ENCODE results near the gene NOTCH2NLA.
"Not testable (repeated sequence)": the region's sequence is repeated elsewhere in the genome, so short reads cannot be mapped to it uniquely, and the experiment has no call there.

Gene NOTCH2NLA

DNA sequence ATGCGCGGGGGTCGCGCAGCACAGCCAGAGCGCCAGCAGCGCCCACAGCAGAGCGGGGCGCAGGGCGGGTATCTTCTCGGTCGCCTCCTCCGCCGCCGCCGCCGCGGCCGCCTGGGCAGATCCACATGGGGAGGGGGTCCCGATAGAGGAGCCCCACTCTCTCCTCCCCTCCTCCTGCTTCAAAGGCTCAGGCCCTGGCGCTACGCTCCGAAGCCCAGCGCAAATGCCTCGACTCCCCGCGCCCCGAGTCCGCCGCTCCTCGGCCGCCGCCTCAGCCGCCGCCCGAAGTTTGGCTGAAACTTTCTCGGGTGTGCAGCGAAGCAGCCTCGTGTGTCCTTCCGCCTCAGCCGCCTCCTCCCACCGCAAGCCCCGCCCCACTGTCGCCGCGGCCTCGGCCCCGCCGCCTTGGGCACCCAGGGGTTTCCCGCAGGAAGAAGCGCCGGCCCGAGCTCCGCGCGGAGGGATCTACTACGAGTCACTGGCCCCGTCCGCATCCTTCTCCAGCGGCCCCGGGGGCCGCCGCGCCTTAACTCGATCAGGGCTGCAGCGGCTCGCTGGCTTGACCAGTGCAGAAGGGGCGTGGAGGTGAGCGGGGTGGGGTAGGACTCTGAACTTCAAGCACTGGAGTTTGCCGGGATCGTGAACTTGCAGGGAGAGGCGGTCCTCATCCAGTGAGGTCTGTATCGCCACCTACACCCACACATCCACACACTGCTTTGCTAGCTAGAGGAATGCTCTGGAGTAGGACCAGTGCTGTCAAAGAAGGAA is at the start of gene NOTCH2NLA:
Gene NOTCH2NLA, minus strand, starts transcription at position 312 of the 768 bp plus-strand sequence. CDS start 39,684 bp downstream, outside the sequence.
- DNase-seq, result peak; percentile 18

DNA sequence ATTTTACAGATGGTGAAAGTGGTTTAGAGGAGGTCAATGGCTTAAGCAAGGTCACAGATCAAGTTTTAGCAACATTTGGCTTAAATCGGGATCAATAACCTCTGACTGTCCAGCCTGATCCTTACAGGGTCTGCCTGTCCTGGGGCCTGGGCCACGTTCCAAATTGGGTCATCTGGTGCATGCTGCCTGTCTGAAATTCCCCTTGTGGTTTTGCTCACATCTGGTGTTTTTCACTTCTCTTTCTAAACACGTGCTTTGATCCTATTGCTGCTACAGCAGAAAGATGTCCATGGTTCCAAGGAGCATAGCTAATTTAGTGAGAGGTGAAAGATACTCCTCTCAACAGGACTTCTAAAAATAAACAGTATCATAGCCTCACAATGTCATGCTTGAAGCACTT is 49.5 kb upstream of the NOTCH2NLA start:
- not testable (repeated sequence) for DNase-seq

DNA sequence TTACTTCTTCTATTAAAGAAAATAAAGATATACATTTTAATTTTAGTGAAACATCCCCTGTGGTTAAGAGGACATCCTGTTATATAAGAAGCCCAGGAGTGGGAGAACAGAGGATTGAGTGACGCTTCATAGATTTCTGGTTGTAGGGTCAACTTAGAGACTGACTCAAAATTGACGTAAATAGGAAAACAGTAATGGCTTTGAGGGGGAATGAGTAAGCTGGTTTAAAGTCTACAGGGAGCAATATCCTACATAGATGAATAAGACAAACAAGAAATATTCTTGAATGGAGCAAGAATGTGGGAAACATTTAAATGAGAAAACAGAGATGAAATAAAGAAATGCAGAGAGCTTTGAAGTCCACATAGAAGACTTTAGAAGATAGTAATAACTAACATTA is 48.3 kb upstream of the NOTCH2NLA start:
- DNase-seq, result not testable (repeated sequence)

DNA sequence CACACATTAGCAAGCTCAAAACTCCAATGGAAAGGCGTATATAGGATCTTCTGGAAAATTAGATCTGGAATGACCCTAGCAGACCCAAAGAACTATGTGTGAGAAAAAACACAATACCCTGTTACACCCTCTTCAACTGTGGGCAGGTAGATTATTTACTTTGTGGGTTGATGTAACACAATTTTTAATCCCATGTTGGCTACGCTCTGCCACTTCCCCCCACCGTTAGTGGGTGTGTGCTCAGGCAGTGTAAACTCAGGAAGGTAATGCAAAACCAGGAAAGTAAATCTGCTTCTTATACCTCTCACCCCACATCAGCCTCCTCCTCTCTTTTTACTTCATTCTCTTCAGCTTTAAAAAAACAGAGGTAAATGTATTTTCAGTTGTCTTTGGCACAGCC is 45.3 kb upstream of the NOTCH2NLA start:
- not testable (repeated sequence) for DNase-seq

DNA sequence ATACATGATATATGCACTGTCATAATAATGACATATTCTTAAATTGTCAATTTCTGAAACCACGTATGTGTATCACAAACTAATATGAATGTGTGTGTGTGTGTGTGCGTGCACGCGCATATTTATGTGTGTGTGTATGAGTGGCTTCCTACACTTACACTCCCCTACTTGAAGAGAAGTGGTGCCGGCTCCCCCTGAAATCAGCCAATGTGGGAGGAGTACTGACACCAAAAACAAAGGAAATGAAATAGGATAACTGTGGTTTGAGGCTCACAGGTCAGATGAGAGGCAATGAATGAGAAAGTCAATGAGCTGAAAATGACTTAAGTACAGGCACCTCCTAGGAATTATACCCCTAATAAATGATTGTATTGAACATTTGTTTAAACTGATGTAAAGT is 44.4 kb upstream of the NOTCH2NLA start:
- DNase-seq, result not testable (repeated sequence)

DNA sequence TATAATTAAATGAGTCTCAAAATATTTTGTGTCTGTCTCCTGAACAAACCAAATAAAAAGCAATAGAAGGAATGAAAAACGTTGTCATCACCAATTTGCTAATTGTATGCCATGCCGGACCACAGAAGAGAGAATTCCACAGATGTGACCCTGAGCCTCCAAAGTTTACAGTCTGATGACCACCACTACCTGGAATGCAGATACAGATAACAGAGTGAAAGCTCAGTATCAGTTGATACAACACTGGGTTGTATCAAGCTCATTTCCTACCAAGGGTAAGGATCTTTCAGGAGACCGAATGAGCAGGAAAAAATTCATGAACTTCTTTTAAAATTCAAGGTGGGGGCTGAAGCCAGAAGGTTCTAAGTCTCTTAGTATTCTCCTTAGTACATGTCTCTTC is 43.9 kb upstream of the NOTCH2NLA start:
- DNase-seq, result not testable (repeated sequence)

DNA sequence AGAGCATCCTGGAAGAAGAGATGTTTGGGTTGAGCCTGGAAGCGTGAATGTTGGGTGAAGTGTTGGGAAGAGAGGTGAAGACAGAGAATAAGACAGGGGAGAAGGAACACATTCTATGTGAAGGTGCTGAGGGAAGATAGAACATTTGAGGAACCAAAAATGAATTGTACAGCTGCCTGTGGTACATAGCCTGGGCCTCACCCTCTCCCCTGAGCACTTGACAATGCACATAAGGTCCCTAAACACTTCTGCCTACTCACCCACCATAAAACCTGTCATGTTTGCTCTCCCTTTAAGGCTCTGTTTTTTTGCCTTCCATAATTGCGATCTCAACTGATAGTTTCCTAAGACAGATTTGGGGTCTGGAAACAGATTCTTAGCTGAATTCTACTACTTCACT is 43.2 kb upstream of the NOTCH2NLA start:
- not testable (repeated sequence) for DNase-seq

DNA sequence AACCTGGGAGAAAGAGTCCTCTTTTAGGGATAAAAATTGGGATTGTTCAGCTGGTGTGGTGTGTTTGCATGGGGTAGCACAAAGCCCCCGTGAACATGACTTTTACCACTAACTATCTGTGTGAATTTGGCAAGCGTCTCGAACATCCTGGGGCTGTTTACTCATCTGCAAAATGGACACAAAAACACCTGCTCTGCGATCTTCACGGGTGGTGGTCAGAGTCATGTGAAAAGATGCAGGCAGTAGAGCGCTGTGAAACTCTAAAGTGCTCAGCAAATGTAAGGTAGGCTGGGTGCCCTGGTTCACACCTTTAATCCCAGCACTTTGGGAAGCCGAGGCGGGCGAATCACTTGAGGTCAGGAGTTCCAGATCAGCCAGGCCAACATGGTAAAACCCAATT is 41.3 kb upstream of the NOTCH2NLA start:
- not testable (repeated sequence) for DNase-seq

DNA sequence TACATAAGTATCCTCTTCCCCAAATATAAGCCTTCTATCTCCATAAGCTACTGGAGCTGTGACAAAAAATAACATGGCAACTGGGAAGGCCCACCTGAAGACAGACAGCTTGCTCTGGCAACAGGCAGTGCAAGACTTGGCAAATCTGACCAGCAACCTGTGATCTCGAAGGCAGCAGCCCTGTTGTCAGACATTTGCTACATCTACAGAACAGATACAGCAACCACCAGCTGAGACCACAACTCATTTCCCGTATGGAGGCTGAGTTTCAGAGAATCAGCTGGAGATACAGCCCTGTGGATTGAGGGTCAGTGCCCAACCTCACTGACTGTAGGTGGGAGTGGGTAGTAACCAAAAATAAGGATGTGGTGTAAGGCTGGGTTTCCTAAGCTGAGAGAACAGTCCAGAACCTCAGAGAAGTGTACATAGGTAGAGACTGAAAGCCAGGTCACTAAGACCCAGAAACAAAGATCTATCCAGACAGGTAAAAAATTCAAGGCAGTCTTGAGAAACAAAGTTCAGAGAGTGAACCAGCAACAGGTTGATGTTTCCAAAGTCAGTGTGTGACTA is 37.4 kb upstream of the NOTCH2NLA start:
- not testable (repeated sequence) for DNase-seq

DNA sequence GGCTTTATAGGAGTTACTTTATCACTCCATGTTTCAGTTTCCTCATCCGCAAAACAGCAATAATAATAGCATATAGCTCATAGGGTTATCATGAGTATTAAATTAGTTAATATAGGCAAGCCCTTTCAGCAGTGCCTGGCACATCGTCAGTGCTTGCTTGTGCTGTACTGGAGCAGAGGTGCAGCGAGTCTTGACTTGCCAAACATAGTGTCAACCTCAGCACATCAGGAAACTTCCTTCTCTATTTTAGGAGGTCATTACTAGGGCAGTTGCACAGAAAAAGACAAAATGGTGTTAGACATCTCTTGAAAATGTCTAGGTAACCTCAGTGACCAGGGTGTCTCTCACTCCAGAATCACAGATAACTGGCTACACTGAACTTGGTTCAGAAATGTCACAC is 35.9 kb upstream of the NOTCH2NLA start:
- DNase-seq, result not testable (repeated sequence)

DNA sequence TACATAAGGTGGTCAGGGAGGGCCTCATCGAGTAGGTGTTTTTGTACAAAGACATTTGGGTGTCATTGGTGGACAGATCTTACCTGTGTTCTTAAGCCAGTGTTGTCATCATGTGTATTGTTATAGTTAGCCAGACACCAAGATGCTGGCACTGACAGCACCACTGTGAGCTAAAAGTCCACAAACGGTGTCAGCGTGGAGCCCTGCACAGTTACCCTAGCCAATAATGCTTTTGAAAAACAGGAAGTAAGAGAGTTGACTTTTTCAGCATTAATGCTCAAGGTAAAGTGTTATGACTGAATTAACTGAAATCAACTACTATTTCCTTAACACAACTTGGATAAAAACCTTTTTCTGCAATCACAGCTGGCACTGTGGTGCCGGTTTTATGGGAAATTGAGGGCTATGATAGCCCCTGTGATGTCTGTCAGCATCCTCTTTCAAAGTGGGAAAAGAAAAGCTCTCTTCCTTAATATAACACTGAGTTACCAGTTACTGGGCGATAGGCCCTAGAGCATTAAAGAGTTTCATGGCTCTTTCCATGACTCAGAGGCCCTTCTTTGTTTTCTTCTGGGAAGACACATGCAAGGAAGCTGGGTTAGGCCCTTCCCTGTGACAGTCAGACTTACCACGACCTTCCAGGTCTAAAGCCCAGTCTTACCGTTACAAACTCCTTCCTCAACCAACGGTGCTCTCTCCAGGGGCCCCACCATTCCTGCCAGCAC is 31.3 kb upstream of the NOTCH2NLA start:
- not testable (repeated sequence) for DNase-seq

DNA sequence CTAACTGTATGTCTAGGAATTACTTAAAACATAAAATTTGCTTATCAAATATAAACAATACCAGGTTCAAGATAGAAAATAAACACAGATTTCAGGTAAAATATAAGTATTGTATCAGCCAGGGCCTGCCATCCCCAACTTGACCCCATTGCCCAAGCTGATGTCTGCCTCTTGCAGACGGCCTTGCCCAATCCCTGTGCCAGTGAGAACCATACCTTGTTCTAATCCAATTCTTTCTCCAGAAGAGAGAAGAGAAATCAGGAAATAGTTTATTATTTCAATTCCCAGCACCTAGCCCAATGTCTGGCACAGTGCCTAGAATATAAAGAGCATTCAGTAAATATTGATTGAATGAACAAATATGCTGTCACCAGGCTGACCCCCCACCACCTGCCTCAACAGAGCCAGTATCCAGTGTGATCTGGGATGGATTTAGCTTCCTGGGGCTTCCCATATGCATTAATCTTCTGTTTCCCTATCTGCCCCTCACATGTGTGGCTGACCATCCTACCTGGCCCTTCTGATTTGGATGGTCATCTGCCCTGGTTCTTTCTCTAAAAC is 29.3 kb upstream of the NOTCH2NLA start:
- DNase-seq, result not testable (repeated sequence)

DNA sequence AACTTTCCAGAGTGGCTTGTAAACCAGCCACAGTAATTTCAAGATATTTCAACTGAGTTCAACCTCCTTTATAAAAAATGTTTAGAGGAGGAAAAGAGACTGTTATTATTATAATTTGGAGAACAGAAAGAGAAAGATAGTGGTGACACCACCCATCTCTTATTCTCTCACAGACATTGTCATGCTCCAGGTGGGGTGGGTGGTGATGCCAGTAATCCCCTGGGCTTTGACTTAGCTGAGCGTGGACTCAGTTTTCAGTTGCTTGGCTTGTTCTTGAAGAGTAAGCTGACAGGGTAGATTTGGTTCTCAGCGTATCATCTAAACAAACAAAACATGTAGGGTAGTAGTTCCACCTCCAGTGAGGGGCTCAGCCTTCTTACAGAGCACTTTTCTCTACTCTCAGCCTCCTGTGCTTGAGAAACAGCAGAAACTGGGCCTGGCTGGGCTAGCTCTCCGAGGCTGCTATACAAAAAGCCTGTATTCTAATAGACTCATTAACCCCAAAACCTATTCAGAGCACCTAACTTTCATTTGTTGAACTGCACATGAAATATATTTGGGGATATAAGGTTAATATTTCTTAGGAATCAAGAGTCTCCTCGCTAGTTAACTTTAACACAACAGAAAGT is 25.9 kb upstream of the NOTCH2NLA start:
- not testable (repeated sequence) for DNase-seq

DNA sequence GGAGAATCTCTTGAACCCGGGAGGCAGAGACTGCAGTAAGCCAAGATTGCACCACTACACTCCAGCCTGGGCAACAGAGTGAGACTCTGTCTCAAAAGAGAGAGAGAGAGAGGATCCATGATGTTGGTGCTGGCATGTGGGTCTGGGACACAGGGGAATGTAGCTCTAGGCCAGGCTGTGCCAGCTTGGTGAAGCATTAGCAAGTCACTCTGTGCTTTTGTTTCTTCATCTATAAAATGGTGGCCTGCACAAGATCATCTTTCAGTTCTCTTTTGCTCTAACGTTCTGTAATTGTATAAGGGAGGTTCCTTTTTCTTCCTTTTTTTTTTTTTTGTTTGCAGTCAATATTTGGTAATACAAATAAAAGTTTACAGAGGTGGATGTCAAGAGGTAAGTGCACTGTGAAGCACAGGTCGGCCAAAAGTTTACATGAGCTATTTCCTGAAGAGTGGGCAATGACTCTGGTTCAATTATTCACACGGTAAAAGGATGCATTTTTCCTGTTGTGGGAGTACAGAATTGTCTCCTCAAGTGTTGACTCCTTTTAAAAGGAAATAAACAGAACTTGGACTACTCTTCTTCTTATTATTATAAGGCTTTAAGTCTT is 24.5 kb upstream of the NOTCH2NLA start:
- not testable (repeated sequence) for DNase-seq

DNA sequence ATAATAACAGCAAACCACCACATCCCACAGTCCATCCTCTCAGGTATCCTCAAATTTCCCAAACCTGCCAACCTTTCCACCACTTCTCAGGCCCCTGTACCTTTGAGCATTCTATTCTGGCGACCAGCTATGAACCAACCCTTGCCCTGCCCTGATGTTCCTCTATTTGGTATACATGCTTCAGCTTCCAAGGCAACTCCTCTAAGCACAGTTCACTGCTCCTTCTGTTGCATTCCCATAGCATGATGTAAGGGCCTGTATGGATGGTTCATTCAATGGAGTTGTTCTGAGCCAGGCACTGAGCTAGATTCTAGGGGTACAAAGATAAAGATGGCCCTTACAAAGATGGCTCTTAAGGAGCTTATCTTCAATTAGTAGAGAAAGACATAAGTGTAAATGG is 22.7 kb upstream of the NOTCH2NLA start:
- DNase-seq, result not testable (repeated sequence)

DNA sequence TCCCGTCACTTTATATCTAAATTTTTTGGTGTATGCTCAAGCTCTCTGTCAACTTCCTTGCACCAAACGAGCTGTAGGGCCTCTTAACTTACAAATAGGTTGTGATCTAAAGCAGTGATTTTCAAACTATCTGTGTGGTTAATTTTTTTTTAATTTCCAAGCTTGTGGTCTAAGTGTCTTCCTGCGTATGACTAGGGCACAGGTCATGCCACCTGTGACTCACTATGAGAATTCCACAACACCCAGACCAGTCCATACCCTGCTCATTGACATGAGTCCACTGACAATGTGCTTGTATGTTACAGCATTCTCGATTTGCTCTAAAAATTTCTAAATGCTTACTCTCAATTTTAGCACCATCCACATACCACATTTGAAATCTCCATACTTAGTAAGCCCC is 19.8 kb upstream of the NOTCH2NLA start:
- DNase-seq, result not testable (repeated sequence)

DNA sequence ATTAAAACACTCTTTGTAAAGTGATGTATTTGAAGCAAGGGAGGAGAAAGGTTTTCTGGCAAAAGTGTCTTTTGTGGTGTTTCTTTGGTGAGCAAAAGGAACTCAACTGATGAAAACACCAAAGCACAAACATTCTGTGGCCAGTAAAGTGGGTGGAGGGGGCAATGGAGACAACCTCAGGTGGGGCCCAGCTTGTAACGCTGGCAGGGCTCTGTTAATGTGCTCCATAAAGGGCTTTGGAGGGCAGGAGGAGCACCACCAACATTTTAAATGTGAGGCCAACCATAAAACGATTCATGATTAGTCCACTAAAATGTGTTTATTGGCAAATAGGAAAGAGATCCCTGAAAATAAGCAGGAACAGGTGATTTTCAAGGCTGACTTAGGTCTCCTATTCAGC is 7.8 kb upstream of the NOTCH2NLA start:
- DNase-seq, result not testable (repeated sequence)

DNA sequence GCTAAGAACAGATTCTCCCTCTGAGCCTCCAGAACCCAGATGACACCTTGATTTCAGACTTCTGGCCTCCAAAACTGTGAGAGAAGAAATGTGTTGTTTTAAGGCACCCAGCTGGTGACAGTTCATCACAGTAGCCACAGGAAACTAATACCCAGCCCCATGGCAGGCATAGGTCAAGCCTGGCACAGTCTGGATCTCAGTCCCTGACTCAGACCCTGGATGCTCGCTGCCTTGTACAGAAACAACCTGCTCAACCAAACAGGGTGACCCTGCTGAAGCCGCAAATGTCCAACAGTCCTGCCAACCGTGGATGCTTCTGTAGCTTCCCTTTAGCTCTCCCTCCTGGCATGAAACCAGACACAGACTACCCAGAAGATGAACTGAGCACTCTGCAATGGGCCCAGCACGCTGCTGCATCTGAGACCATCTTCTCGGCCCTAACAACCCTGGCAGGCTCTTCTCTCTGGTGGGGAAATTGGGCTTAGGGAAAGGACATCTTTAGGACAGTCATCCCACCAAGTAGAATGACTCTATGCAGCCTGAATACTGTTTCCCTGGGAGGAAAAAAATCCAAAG is 7.3 kb upstream of the NOTCH2NLA start:
- DNase-seq, result not testable (repeated sequence)

DNA sequence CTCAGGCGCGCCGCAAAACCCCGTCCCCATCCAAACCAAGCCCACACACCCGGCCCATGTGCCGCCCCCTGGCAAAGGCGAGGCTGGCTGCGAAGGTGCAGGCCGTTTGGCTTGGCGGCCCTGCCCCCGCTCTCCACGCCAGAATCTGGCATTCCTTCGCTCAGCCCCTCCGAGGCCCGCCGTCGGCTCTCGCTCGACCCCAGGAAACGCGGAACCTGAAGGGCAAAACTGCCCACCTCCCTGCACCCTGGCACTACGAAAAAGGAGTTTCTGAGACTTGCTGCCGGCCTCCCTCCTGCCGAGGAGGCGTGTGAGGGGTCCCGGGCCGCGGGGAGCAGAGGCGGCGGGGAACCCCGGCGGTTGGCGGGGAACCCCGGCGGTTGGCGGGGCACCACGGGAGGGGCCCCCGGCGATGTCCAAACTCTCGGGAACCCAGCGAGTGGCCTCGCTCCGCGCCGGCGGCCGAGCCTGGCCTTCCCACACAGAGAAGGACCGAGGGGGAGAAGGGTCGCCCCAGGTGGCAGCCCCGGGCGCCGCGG is 608 bp downstream of the NOTCH2NLA start:
- DNase-seq, result not testable (repeated sequence)

DNA sequence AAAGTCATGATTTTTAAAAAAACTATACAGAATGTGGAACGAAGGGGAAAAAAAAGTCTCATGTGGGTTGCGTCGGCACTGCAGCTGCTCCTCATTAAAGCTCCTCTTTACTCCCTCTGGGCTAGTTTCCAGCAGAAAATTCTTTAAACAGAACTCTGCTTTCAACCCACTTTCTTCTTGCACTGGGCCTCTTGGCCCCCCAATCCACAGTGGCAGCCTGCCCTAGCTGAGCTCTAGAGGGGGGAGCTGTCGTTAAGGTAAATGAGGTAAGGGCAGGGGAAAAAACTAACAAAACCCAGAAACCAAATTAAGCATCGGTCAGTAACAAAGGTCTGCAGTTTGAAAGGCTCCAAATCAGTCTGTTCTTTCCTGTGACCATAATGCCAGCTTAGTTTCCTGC is 54.3 kb downstream of the NOTCH2NLA start:
- not testable (repeated sequence) for DNase-seq

DNA sequence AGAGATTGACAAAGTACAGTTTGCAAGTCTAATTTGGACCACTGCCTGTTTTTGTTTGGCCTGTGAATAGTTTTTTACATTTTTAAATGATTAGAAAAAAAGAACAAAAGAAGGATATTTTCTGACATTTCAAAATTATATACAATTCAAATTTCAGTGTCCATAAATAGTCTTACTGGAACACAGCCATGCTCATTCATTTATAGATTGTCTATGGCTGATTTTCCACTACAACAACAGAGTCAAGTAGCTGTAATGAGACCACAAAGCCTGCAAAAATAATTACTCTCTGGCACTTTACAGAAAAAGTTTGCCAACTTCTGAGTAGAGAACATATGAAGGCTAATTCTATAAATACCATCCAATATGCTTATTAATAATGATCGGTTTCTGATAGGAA is 61.1 kb downstream of the NOTCH2NLA start:
- DNase-seq, result not testable (repeated sequence)

DNA sequence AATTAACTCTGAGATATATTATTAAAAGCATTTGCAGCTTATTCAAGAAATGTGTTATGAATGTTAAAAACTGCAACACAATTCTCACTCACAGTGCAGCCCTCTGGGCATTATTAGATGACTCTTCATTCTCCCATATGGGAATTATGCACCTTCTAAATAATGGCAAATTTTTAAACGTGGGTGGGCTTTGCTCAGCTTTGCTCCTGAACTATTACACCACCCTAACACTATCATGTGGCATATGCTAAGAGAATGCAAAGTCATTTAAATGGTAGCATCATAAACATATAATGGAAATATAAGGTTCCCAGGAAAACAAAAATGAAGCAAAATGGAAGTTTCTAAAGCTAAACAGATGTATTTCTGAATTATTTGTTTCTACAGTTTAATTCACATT is 61.5 kb downstream of the NOTCH2NLA start:
- DNase-seq, result not testable (repeated sequence)
